Activated T-cell treated with anti-CD3 and anti-CD28 coated beads for 1 hour (primary cell): ENCODE results near the gene SPATS2.
"Not testable (repeated sequence)": the region's sequence is repeated elsewhere in the genome, so short reads cannot be mapped to it uniquely, and the experiment has no call there.

ENCODE experiments used
- DNase-seq: peaks from one replicate; pipeline ENCODE4 v3.0.0-alpha.2; 2020; ENCODE audit warnings: low read depth

Gene SPATS2

GRCh38 chr12:49367381-49368239 lies at the start of gene SPATS2:
Gene SPATS2 (plus strand): TSS chr12:49367462. CDS start chr12:49461013, 93,551 bp downstream.
- no peak for DNase-seq

GRCh38 chr12:49320411-49321103 lies 46.7 kb upstream of the SPATS2 start:
- not testable (repeated sequence) for DNase-seq

GRCh38 chr12:49322367-49322707 lies 44.9 kb upstream of the SPATS2 start:
- DNase-seq, result no peak

GRCh38 chr12:49322708-49323523 lies 44.3 kb upstream of the SPATS2 start, which contains the start of gene TROAP:
Gene TROAP (plus strand): TSS chr12:49323255. CDS start chr12:49323609, 354 bp downstream.
- peak; percentile 93 for DNase-seq

- DNase-seq, result no peak
Observed at GRCh38 chr12:49323524-49324097, 43.7 kb upstream of the SPATS2 start.

GRCh38 chr12:49325606-49326005 lies 41.7 kb upstream of the SPATS2 start:
- DNase-seq, result no peak

GRCh38 chr12:49327368-49327767 lies 39.9 kb upstream of the SPATS2 start:
- no peak for DNase-seq

GRCh38 chr12:49327887-49328286 lies 39.4 kb upstream of the SPATS2 start:
- DNase-seq, result no peak

GRCh38 chr12:49328816-49329215 lies 38.4 kb upstream of the SPATS2 start:
- no peak for DNase-seq

- DNase-seq, result no peak
Observed at GRCh38 chr12:49330032-49330619, 37.1 kb upstream of the SPATS2 start.

GRCh38 chr12:49330631-49331379 lies 36.5 kb upstream of the SPATS2 start:
- DNase-seq, result no peak

GRCh38 chr12:49331380-49332222 lies 35.7 kb upstream of the SPATS2 start:
- DNase-seq, result no peak

- DNase-seq, result no peak
Observed at GRCh38 chr12:49332441-49332861, 34.8 kb upstream of the SPATS2 start.

GRCh38 chr12:49332891-49333371 lies 34.3 kb upstream of the SPATS2 start:
- no peak for DNase-seq

- not testable (repeated sequence) for DNase-seq
Observed at GRCh38 chr12:49333778-49334177, 33.5 kb upstream of the SPATS2 start.

GRCh38 chr12:49334226-49334625 lies 33.0 kb upstream of the SPATS2 start:
- DNase-seq, result no peak

GRCh38 chr12:49334681-49335080 lies 32.6 kb upstream of the SPATS2 start:
- DNase-seq, result no peak

GRCh38 chr12:49335118-49335954 lies 31.9 kb upstream of the SPATS2 start:
- DNase-seq, result no peak
